Stimulated activated CD4-positive, alpha-beta T cell treated with anti-CD3 and anti-CD28 coated beads, Interleukin-12 subunit alpha, Interleukin-12 subunit beta, amount 100 ng/mL, for 24 hours (primary cell): ENCODE measurements around the gene CX3CL1.
"Not testable (repeated sequence)": the region's sequence is repeated elsewhere in the genome, so short reads cannot be mapped to it uniquely, and the experiment has no call there.

Source experiments
- DNase-seq, 2 experiments: peaks; one replicate each; pipeline ENCODE4 v3.0.0-alpha.2; 2020; ENCODE audit warnings: low read depth in 2 of 2

Gene CX3CL1

GRCh38 chr16:57372372-57373116 lies at the start of gene CX3CL1:
Gene CX3CL1 (plus strand): TSS chr16:57372490. CDS start chr16:57372569, 79 bp downstream.
- DNase-seq, result no peak

GRCh38 chr16:57324749-57325148 lies 47.5 kb upstream of the CX3CL1 start:
- DNase-seq, result no peak

DNA sequence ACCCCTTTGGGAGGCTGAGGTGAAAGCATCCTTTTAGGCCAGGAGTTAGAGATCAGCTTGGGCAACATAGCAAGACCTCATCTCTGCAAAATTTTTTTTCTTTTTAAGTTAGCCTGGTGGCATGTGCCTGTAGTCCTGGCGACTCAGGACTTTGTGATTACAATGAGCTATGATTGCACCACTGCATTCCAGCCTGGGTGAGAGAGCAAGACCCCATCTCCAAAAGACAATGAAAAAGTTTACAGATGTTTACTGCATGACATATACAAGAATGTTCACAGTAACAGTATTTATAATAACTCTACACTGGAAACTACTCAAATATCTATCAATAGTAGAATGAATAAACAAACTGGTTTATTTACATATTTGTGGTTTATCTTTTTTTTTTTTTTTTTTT lies 46.8 kb upstream of the CX3CL1 start:
- DNase-seq, result no peak

GRCh38 chr16:57329718-57330327 lies 42.5 kb upstream of the CX3CL1 start:
- DNase-seq, result no peak

- no peak for DNase-seq
Measured at GRCh38 chr16:57331355-57331754, 40.9 kb upstream of the CX3CL1 start.

DNA sequence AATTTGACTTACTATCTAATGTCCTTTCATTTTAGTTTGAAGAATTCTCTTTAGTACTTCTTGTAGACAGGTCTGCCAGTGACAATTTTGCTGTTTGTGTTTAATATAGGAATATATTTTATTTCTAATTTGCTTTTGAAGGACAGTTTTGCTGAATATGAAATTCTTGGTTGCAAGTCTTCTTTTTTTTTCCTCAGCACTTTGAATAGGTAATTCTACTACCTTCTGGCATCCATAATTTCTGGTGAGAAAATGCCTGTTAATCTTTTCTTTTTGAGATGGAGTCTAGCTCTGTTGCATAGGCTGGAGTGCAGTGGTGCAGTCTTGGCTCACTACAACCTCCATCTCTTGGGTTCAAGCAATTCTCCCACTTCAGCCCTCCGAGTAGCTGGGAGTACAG lies 38.9 kb upstream of the CX3CL1 start:
- DNase-seq, result no peak

GRCh38 chr16:57335366-57335765 lies 36.9 kb upstream of the CX3CL1 start:
- DNase-seq, result no peak

DNA sequence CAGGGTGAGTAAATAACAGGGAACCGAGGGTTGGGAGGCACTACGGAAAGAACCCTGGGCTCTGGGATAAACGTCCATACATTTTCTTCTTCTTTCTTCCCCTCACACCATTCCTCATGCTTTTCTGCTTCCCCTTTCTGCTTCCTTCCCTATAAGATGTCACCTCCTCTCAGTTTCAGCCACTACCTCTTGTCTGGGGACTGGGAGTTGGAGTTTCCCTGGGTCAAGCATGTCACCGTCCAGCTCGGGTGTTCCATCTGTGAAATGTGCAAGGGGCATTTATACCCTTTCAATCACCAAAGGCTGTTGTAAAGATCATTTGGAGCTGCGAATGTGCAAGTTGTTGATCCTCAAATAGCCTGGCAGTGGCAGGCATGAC lies 31.2 kb upstream of the CX3CL1 start:
- DNase-seq, result no peak

DNA sequence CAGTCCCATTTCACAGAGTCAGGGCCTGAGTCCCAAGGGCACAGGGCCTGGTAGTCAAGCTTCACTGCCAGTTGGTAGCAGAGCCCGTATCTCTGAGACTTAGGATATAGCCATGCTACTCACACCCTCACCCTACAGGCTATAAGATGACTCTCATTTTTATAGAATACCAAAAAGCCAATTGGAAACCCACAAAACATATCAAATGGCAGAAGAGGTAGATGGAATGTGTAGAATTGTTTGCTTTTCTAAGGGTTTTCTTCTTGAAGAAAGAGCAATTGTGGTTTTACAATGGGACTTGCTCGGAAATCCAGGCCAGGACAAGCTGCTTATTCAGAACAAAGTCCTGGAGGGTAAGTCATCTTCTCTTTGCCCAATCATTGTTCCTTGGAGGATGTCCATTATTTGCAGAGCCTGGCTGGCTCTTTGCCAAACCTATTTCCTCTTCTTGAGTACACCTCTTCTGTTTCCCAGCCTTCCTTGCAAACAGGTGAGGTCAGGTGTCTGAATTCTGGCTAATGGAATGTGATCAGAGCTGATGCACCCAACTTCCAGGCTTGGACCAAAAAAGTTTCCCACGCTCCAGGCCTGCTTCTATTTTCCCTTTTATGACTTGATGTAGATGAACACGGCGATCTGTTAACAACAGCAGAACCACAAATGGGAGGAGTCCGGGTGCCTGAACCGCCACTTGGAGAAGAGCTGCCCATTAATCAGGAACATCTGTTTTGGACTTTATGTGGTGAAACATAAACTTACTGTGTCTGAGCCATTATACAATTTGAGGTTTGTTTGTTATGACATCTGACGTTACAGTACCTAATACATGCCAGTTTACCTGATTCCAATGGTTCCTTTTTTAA lies 30.6 kb upstream of the CX3CL1 start:
- no peak for DNase-seq

GRCh38 chr16:57342606-57343005 lies 29.7 kb upstream of the CX3CL1 start:
- not testable (repeated sequence) for DNase-seq

DNA sequence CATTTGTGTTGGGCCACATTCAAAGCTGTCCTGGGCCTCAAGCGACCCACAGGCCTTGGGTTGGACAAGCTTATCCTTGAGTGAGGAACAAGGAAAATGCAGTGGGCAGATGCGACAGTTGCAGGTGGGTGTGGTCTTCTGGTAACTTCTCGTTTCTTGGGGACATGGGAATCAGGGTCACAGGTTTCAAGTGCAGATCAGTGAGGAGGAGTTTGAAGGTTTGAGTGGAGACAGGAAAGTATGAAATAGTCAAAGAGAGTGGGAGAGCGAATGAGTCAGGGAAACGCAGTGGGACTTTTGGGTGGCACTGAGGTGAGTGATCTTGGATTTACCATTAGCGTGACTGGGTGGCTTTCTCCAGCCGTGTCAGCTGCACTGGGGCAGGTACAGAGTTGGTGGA lies 29.1 kb upstream of the CX3CL1 start:
- no peak for DNase-seq

DNA sequence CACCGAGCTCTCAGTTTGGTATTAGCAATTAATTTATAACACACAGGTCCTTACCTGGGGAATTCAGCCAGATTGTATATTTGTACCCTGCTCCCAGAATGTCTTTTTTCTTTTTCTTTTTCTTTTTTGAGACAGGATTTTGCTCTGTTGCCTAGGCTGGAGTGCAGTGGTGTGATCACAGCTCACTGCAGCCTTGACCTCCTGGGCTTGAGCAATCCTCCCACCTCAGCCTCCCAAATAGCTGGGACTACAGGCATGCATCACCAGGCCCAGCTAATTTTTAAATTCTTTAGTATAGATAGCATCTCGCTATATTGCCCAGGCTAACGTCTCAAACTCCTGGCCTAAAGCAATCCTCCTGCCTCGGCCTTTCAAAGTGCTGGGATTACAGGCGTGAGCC lies 28.2 kb upstream of the CX3CL1 start:
- not testable (repeated sequence) for DNase-seq

DNA sequence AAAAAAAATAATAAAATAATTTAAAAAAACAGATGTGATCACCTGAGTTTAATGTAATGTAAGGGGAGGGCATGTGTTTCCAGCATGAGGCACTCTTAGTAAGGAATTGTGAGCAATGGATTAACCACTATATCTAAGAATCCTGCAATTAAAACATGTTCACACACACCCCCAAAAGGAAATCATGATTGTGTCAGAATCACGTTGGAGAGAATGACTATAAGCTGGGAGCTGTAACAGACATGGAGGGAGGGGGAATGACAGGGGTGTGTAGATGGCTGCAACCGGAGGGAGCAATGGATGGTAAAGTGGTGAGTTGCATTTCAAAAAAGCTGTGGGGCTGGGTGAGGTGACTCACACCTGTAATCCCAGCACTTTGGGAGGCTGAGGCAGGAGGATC lies 27.3 kb upstream of the CX3CL1 start:
- DNase-seq, result no peak

- no peak for DNase-seq
Measured at GRCh38 chr16:57345666-57346204, 26.6 kb upstream of the CX3CL1 start.

- DNase-seq, result no peak
Measured at GRCh38 chr16:57347858-57348257, 24.4 kb upstream of the CX3CL1 start.

GRCh38 chr16:57348327-57348726 lies 24.0 kb upstream of the CX3CL1 start:
- DNase-seq, result no peak

- no peak for DNase-seq
Measured at GRCh38 chr16:57349212-57350031, 22.9 kb upstream of the CX3CL1 start.

- DNase-seq, result no peak
Measured at GRCh38 chr16:57352636-57353047, 19.6 kb upstream of the CX3CL1 start.

GRCh38 chr16:57354311-57354710 lies 18.0 kb upstream of the CX3CL1 start:
- no peak for DNase-seq

- no peak for DNase-seq
Measured at GRCh38 chr16:57355898-57356414, 16.3 kb upstream of the CX3CL1 start.

GRCh38 chr16:57356547-57356946 lies 15.7 kb upstream of the CX3CL1 start:
- DNase-seq, result no peak
